ENCODE results near the gene AIFM3.

GRCh38 chr22:20999350-21000206, 32.5 kb downstream of the AIFM3 start:
- TF ChIP-seq CTCF (IDR thresholded peaks at IDR 0.05) (no peak), POLR2A (IDR thresholded peaks at IDR 0.05) (no peak)
